NT2/D1 (cell line): ENCODE results near the gene REP15.

ENCODE experiments used
- SUZ12 ChIP-seq: IDR thresholded peaks from 2 replicates; pipeline ENCODE4 v1.6.1; 2011; ENCODE audit not compliant: insufficient read length, insufficient read depth; ENCODE audit errors: extremely low read depth
- YY1 ChIP-seq: IDR thresholded peaks from 2 replicates; pipeline ENCODE4 v1.6.1; 2011; ENCODE audit not compliant: insufficient read length, insufficient read depth
- ZNF274 ChIP-seq: IDR thresholded peaks from 2 replicates; pipeline ENCODE4 v1.6.1; 2011; ENCODE audit warnings: mild to moderate bottlenecking, low read depth, low read length

DNA sequence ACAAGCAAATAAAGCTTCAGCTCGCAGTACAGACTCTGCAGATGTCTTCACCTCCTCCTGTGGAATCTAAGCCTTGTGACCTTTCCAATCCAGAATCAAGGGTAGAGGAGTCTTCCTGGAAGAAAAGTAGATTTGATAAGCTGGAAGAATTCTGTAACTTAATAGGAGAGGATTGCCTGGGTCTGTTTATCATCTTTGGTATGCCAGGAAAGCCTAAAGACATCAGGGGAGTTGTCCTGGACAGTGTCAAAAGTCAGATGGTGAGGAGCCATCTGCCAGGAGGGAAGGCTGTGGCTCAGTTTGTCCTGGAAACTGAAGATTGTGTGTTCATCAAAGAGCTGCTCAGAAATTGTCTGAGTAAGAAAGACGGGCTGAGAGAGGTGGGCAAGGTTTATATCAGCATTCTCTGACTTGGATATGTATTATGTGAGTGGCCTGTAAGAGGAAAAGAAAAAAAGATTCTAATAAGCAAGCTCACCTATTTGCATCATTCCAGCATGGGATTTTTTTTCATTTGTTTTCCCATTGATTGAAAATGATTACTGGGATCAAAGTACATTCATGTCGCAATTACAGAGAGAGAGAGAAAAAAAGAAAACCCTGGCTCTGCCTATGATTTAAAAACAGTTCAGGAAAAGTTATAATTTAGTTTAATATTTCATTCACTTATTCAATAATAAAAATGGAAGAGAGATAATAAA lies 767 bp downstream of the REP15 start:
- TF ChIP-seq YY1 = no peak
- TF ChIP-seq ZNF274 = no peak
- TF ChIP-seq SUZ12 = no peak
